Adrenal gland (tissue), 12 donors: Measurements from ENCODE around the gene SLC45A2. TPM values are rescaled to one million over a fixed set of nuclear protein-coding genes. Genes with fewer than 3 reads are reported as not detected.

Experiments used
- DNase-seq, 7 donors: peaks; one replicate each; pipeline ENCODE4 v3.0.0-alpha.2; 2019 to 2020
- H3K27ac ChIP-seq, 5 donors: fragments of 200-600 bp; sonication (generic) in 4 of 5; 1 replicate in 3 of 5; 2 replicates in 2 of 5; pipeline versions ENCODE4 v1.5.1 to v1.8.0; 2016 to 2020; ENCODE audit warnings: mild to moderate bottlenecking in 1 of 5
- H3K27me3 ChIP-seq: fragments of 200-600 bp; 2 replicates; pipeline ENCODE4 v1.8.0; 2021
- H3K36me3 ChIP-seq, 2 donors: fragments of 200-600 bp; replicated peaks in 1 of 2; 1 replicate in 1 of 2; 2 replicates in 1 of 2; pipeline versions ENCODE4 v1.5.1 to v1.8.0; 2018 to 2022
- H3K4me1 ChIP-seq, 2 donors: fragments of 200-600 bp; replicated peaks in 1 of 2; 1 replicate in 1 of 2; 2 replicates in 1 of 2; pipeline versions ENCODE4 v1.5.1 to v1.8.0; 2018 to 2021
- H3K4me3 ChIP-seq, 4 donors: fragments of 200-600 bp; sonication (generic) in 3 of 4; one replicate each; pipeline ENCODE4 v1.5.1; 2016 to 2018
- H3K9me3 ChIP-seq, 3 donors: fragments of 200-600 bp; sonication (generic) in 1 of 3; replicated peaks in 1 of 3; 1 replicate in 2 of 3; 2 replicates in 1 of 3; pipeline versions ENCODE4 v1.5.1 to v1.8.0; 2016 to 2021
- CTCF ChIP-seq, 6 experiments: fragments of 450-650 bp in 4 of 6; fragments of 200-600 bp in 2 of 6; sonication (generic) in 1 of 6; IDR thresholded peaks; 1 replicate in 5 of 6; 2 replicates in 1 of 6; pipeline versions ENCODE4 v1.5.1 to v1.8.0; 2016 to 2021; ENCODE audit warnings: antibody characterized with exemption in 6 of 6, mild to moderate bottlenecking in 2 of 6, moderate library complexity in 1 of 6
- POLR2A ChIP-seq, 2 donors: fragments of 450-650 bp; IDR thresholded peaks; one replicate each; pipeline ENCODE4 v1.6.1; 2017; ENCODE audit warnings: antibody characterized with exemption in 2 of 2, mild to moderate bottlenecking in 2 of 2, moderate library complexity in 1 of 2
- WGBS, 4 donors: extraction: QIAGEN DNeasy Blood & Tissue Kit in 2 of 4; methylation state at CpG; one replicate each; pipeline versions ENCODE4 v1.1.5 to v1.1.7; 2013 to 2017; 5-methylcytosine and 5-hydroxymethylcytosine counted together
- intact Hi-C, 2 donors: fragments of 100-400 bp; cut with DNase I; formaldehyde crosslinking; loops; one replicate each; pipeline versions ENCODE4 v1.14.1 to v1.15.0; 2022 to 2023
- polyA plus RNA-seq, 3 donors: library from polyadenylated mRNA; stranded (reverse); fragments of 200-250 nt in 2 of 3; fragments of 350-450 nt in 1 of 3; fragmentation: Illumina TruSeq in 1 of 3; extraction: RNeasy Lipid Tissue Mini Kit (QIAGEN cat#74804) in 1 of 3; gene quantifications; one replicate each; pipeline ENCODE4 v1.2.3, GENCODE V29; 2013 to 2014
- total RNA-seq, 9 donors: library from RNA; depleted of rRNA in 4 of 9; stranded (reverse); fragments of >200 nt in 4 of 9; fragments of 120-200 nt in 1 of 9; fragmentation: NEBNext Ultra II Directional in 1 of 9; extraction: Animal tissue kit (Norgen Biotek cat#: 25700) in 1 of 9; gene quantifications; one replicate each; pipeline versions ENCODE4 v1.1.0 to v1.2.4, GENCODE V29; 2013 to 2023
- donor health status: healthy with polysubstance abuse.
- donor health status: Bipolar disorder and iron deficiency.
- donor health status: DM: yes; HTN: yes; CAD: no.
- donor health status: DM: no; HTN: no; CAD: no.
- donor health status: DM: no; HTN: no; CAD: no.
- donor health status: DM: yes; HTN: yes; CAD: no.

Gene SLC45A2
- total and polyA plus RNA-seq, 12 donors, result 0.03 to 0.44 (median 0.16) TPM; not detected in 9

DNA sequence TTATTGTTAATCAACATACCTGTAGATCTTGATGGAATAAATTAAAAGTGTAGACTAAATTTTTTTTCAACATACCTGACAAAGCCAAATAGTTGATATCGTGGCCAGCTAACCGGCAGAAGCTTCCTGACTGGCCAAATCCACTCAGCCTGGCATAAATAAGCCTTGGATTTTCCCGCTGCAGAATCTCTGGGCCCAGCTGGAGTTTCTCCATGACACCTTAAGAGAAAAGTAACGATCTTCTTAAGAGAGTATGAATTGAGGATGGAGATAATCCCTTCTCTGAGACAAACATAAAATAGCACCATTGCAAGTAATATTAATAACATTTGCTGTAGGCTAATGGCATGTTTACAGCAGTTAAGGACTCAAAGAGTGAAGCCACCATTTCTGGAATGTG is 21.2 kb upstream of the SLC45A2 start:
- 96 to 99% (median 97%) methylated on average over 4 of the region's 4 CpGs for WGBS, 4 donors
- H3K4me3 ChIP-seq, result no peak overlapping the region
- no peaks in the 10 kb centered on the region for H3K9me3 ChIP-seq
- no peak overlapping the region for H3K27ac ChIP-seq
- no peak for DNase-seq
- no peak for TF ChIP-seq POLR2A (IDR thresholded peaks at IDR 0.05)
- TF ChIP-seq CTCF (IDR thresholded peaks at IDR 0.05), result no peak
- peaks cover 0 to 5% of the 10 kb centered on the region in 2 donors for H3K36me3 ChIP-seq
- intact Hi-C loops, result no loop called here
- peaks cover 9 to 39% of the 10 kb centered on the region in 2 donors for H3K4me1 ChIP-seq
- H3K27me3 ChIP-seq, result no peaks in the 10 kb centered on the region

- TF ChIP-seq POLR2A (IDR thresholded peaks at IDR 0.05) (no peak), CTCF (IDR thresholded peaks at IDR 0.05) (no peak)
- intact Hi-C loops, result no loop called here
- no peak for DNase-seq
- Histone ChIP-seq H3K27ac (no peak overlapping the region), H3K4me3 (no peak overlapping the region), H3K9me3 (no peaks in the 10 kb centered on the region), H3K4me1 (peaks cover 9 to 39% of the 10 kb centered on the region in 2 donors), H3K36me3 (peaks cover 0 to 5% of the 10 kb centered on the region in 2 donors), H3K27me3 (no peaks in the 10 kb centered on the region)
- 89 to 94% (median 92%) methylated on average over 4 of the region's 4 CpGs for WGBS, 4 donors
Measured at GRCh38 chr5:34005211-34005610, 20.7 kb upstream of the SLC45A2 start.

DNA sequence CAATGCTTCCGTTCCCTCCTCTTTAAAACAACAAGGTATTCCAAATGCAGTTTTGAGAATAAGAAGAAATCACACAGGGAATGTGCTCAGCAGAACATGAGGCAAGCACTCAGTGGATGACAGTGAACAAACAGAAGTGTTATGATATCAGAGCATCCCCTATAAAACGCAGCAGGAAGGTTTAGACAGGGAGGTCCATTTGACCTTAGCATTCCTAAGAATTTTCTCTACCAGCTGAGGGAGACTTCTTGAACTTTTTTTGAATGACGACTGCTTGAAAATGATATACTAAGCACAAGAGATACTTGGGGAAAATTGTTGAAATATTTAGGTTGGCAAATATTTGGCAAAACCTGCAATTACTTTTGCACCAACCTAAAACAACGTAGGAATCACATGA is 19.4 kb upstream of the SLC45A2 start:
- Histone ChIP-seq H3K27ac (no peak overlapping the region), H3K4me1 (peaks cover 9 to 33% of the 10 kb centered on the region in 2 donors), H3K9me3 (no peaks in the 10 kb centered on the region), H3K4me3 (no peak overlapping the region), H3K36me3 (peaks cover 0 to 5% of the 10 kb centered on the region in 2 donors), H3K27me3 (no peaks in the 10 kb centered on the region)
- no peak for DNase-seq
- WGBS, 4 donors, result 61 to 65% (median 64%) methylated on average over 4 of the region's 4 CpGs
- TF ChIP-seq CTCF (IDR thresholded peaks at IDR 0.05) (no peak), POLR2A (IDR thresholded peaks at IDR 0.05) (no peak)
- intact Hi-C loops, result no loop called here

DNA sequence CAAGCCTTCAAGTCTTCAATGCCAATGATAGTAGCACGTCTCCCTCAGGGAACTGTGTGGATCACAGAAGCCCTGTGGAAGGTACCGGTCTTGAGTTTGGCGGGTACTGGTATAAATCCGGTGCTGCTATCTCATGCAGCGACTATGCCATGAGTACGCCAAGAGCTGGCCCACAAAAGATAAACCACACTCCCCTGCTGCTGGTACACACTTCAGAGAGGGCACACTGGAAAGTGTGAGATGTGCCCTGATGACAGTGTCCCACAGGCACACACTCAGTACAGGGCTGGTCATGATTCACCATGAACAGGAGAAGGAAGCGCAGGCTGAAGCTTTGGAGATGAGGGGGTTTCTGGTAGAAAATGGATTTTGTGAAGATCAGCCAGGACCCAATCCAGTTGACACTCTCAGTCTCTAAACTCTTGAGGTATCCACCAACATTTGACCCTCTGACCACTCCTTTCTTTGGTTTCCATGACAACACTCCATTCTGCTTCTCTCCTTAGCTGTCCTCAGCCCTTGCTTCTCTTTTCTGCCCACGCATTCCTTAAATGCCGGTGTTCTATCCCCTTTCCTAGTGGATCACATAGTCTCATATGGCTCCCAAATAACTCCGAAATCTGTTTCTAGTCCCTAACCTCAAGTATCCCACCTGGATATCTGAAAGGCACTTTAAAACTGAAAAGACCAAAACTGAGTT is 18.3 kb upstream of the SLC45A2 start:
- 97 to 98% (median 97%) methylated on average over 9 to 10 of the region's 10 CpGs for WGBS, 4 donors
- Histone ChIP-seq H3K4me1 (peaks cover 9 to 28% of the 10 kb centered on the region in 2 donors), H3K27me3 (no peaks in the 10 kb centered on the region), H3K36me3 (peaks cover 0 to 5% of the 10 kb centered on the region in 2 donors), H3K27ac (no peak overlapping the region), H3K9me3 (no peaks in the 10 kb centered on the region), H3K4me3 (no peak overlapping the region)
- DNase-seq, result no peak
- TF ChIP-seq CTCF (IDR thresholded peaks at IDR 0.05) (no peak), POLR2A (IDR thresholded peaks at IDR 0.05) (no peak)
- intact Hi-C loops, result no loop called here
